Thyroid gland (tissue), 4 donors: ENCODE measurements around the gene ONECUT3.

Experiments
- CTCF ChIP-seq, 6 experiments: fragments of 200-600 bp in 3 of 6; fragments of 450-650 bp in 3 of 6; sonication (generic) in 3 of 6; IDR thresholded peaks; one replicate each; pipeline ENCODE4 v1.5.1; 2016 to 2019; ENCODE audit warnings: antibody characterized with exemption in 6 of 6, mild to moderate bottlenecking in 2 of 6, inconsistent platforms in 1 of 6, moderate library complexity in 1 of 6
- POLR2A ChIP-seq, 2 donors: fragments of 450-650 bp; IDR thresholded peaks; one replicate each; pipeline ENCODE4 v1.6.1; 2017; ENCODE audit warnings: antibody characterized with exemption in 2 of 2, mild to moderate bottlenecking in 2 of 2, moderate library complexity in 1 of 2

DNA sequence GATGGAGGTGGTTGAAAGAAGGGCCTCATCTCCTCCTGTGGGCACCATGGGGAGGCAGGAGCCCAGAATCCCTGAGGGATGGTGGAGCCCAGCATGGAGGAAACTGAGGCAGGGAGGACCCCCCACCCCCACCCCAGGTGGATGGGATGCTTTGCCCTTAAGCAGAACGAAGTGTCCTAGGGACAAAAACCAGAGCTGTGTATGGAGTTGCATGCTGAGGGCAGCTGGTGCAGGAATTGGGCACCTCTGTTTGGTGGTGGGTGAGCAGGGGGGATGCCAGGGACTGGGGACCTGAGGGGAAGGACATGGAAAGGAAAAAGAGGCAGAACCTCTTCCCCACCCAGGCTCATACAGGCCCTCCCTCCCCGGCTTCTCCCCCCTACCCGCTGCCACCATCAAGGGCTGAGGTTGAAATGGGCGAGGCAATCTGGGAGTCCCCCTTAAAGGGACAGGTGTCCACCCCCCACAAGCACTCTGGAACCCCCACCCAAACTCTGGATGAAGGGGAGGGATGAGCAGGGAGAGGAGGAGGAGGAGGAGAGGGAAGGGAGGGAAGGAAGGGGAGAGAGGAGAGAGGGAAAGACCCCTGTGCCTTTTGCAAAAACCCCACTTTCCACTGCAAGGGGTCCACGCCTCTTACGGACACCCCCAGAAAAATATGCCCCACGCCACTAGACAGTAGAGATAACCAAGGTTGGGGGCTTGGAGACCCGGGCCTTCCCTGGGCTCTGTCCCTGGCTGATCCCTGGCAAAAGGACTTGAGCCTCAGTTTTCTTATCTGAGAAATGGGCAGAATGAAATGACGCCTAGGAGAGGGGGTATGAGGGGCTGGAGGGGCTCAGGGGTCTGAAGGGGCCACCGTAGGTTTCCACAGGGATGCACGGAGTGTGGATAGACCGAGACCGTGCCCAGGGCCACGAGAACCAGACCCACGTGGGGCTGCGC lies 5.9 kb downstream of the ONECUT3 start:
- TF ChIP-seq CTCF (IDR thresholded peaks at IDR 0.05) (no peak), POLR2A (IDR thresholded peaks at IDR 0.05) (no peak)
